ENCODE data around the gene APLP2.
A peak's percentile ranks its signal among the peaks of the same experiment; 100 is the strongest.
"Not testable (repeated sequence)": the region's sequence is repeated elsewhere in the genome, so short reads cannot be mapped to it uniquely, and the experiment has no call there.

Gene APLP2

GRCh38 chr11:130178441-130179339 is 109.0 kb downstream of the APLP2 start:
- peak; percentile 71 for DNase-seq

- no peak for DNase-seq
Observed at GRCh38 chr11:130179396-130180306, 110.0 kb downstream of the APLP2 start.

GRCh38 chr11:130180491-130180890 is 110.8 kb downstream of the APLP2 start:
- DNase-seq = no peak

GRCh38 chr11:130180896-130181294 is 111.2 kb downstream of the APLP2 start:
- DNase-seq = no peak

GRCh38 chr11:130181295-130182272 is 111.9 kb downstream of the APLP2 start:
- DNase-seq = no peak

- no peak for DNase-seq
Observed at GRCh38 chr11:130183878-130184610, 114.3 kb downstream of the APLP2 start.

GRCh38 chr11:130187096-130187495 is 117.4 kb downstream of the APLP2 start:
- no peak for DNase-seq

GRCh38 chr11:130188047-130188446 is 118.4 kb downstream of the APLP2 start:
- DNase-seq = no peak

GRCh38 chr11:130188585-130189347 is 119.1 kb downstream of the APLP2 start:
- no peak for DNase-seq

GRCh38 chr11:130189492-130190210 is 120.0 kb downstream of the APLP2 start:
- no peak for DNase-seq

GRCh38 chr11:130190371-130190881 is 120.7 kb downstream of the APLP2 start:
- no peak for DNase-seq

- no peak for DNase-seq
Observed at GRCh38 chr11:130191896-130192295, 122.2 kb downstream of the APLP2 start.

GRCh38 chr11:130192845-130193267 is 123.2 kb downstream of the APLP2 start:
- no peak for DNase-seq

- DNase-seq = not testable (repeated sequence)
Observed at GRCh38 chr11:130193551-130193950, 123.9 kb downstream of the APLP2 start.

All from femur (tissue), 1 donor.